ENCODE results near the gene RBSN.

RBSN gene

GRCh38 chr3:15032650-15033049, 66.3 kb downstream of the RBSN start:
- Histone ChIP-seq H3K27me3 (ENCODE audit: control insufficient read depth in 2 of 2, insufficient read depth in 2 of 2, low read length in 2 of 2) (no peaks in the 10 kb centered on the region), H3K36me3 (ENCODE audit: control insufficient read depth in 2 of 2, insufficient read depth in 2 of 2, low read length in 2 of 2) (peaks cover 56 to 72% of the 10 kb centered on the region in 2 donors), H3K27ac (ENCODE audit: low read depth in 2 of 2, low read length in 2 of 2) (no peak overlapping the region), H3K4me1 (ENCODE audit: control insufficient read depth in 2 of 2, insufficient read depth in 2 of 2, low read length in 2 of 2) (no peaks in the 10 kb centered on the region), H3K9ac (ENCODE audit: low read depth in 1 of 2, low read length in 2 of 2) (no peak overlapping the region), H3K9me3 (ENCODE audit: control insufficient read depth in 2 of 2, low read length in 2 of 2) (no peaks in the 10 kb centered on the region), H3K4me3 (ENCODE audit: low read length in 2 of 2) (no peak overlapping the region)

- H3K4me3 ChIP-seq (ENCODE audit: low read length in 2 of 2), result no peak overlapping the region
- H3K27me3 ChIP-seq (ENCODE audit: control insufficient read depth in 2 of 2, insufficient read depth in 2 of 2, low read length in 2 of 2), result no peaks in the 10 kb centered on the region
- peaks cover 60 to 71% of the 10 kb centered on the region in 2 donors for H3K36me3 ChIP-seq (ENCODE audit: control insufficient read depth in 2 of 2, insufficient read depth in 2 of 2, low read length in 2 of 2)
- no peaks in the 10 kb centered on the region for H3K4me1 ChIP-seq (ENCODE audit: control insufficient read depth in 2 of 2, insufficient read depth in 2 of 2, low read length in 2 of 2)
- H3K9ac ChIP-seq (ENCODE audit: low read depth in 1 of 2, low read length in 2 of 2), result no peak overlapping the region
- H3K9me3 ChIP-seq (ENCODE audit: control insufficient read depth in 2 of 2, low read length in 2 of 2), result no peaks in the 10 kb centered on the region
- H3K27ac ChIP-seq (ENCODE audit: low read depth in 2 of 2, low read length in 2 of 2), result no peak overlapping the region
Measured at GRCh38 chr3:15029625-15030024, 69.3 kb downstream of the RBSN start.

DNA sequence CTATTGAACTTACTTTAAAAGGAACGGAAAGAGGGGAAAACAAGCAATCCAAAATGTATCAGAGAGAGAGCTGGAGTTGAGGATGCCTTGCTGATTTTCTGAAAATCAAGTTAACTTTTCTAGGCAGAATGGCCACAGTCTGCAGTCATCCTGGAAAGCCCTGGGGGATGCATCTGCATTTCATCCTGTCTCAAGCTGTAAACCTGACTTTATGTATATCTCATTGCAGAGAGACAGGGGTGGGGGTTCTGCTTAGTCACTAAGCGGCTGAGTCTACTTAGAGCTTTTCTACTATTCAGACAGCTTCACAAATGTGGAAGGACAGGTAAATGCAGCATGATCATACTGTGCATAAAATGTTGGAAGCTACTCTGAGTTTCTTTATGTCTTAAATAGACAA, 75.2 kb downstream of the RBSN start:
- H3K9me3 ChIP-seq (ENCODE audit: control insufficient read depth in 2 of 2, low read length in 2 of 2), result no peaks in the 10 kb centered on the region
- H3K27ac ChIP-seq (ENCODE audit: low read depth in 2 of 2, low read length in 2 of 2), result no peak overlapping the region
- no peak overlapping the region for H3K4me3 ChIP-seq (ENCODE audit: low read length in 2 of 2)
- H3K9ac ChIP-seq (ENCODE audit: low read depth in 1 of 2, low read length in 2 of 2), result no peak overlapping the region
- no peaks in the 10 kb centered on the region for H3K27me3 ChIP-seq (ENCODE audit: control insufficient read depth in 2 of 2, insufficient read depth in 2 of 2, low read length in 2 of 2)
- H3K36me3 ChIP-seq (ENCODE audit: control insufficient read depth in 2 of 2, insufficient read depth in 2 of 2, low read length in 2 of 2), result peaks cover 65 to 74% of the 10 kb centered on the region in 2 donors
- H3K4me1 ChIP-seq (ENCODE audit: control insufficient read depth in 2 of 2, insufficient read depth in 2 of 2, low read length in 2 of 2), result no peaks in the 10 kb centered on the region

DNA sequence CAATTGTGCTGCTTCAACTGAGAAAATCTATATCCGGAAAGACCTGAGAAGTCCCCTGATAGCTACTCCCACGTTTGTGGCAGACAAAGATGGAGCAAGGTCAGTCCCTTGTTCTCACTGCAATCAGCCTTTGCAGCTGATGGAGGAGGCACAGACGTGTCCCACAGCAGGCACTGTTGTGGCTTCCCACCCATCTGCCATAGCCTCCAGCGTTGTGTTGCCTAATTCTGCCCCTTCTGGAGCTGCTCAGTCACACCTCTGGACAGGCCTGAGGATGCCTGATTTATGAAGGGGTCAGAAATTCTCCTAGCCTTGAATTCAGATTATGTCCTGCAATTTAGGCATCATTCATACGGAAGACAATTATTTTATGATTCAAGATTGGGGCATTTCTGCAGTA, 75.7 kb downstream of the RBSN start:
- Histone ChIP-seq H3K4me1 (ENCODE audit: control insufficient read depth in 2 of 2, insufficient read depth in 2 of 2, low read length in 2 of 2) (no peaks in the 10 kb centered on the region), H3K9me3 (ENCODE audit: control insufficient read depth in 2 of 2, low read length in 2 of 2) (no peaks in the 10 kb centered on the region), H3K4me3 (ENCODE audit: low read length in 2 of 2) (no peak overlapping the region), H3K27ac (ENCODE audit: low read depth in 2 of 2, low read length in 2 of 2) (no peak overlapping the region), H3K9ac (ENCODE audit: low read depth in 1 of 2, low read length in 2 of 2) (no peak overlapping the region), H3K27me3 (ENCODE audit: control insufficient read depth in 2 of 2, insufficient read depth in 2 of 2, low read length in 2 of 2) (no peaks in the 10 kb centered on the region), H3K36me3 (ENCODE audit: control insufficient read depth in 2 of 2, insufficient read depth in 2 of 2, low read length in 2 of 2) (peaks cover 61 to 72% of the 10 kb centered on the region in 2 donors)

All from mucosa of rectum (tissue), 2 donors.